ENCODE data around the gene PSMA2.
"Not testable (repeated sequence)": the region's sequence is repeated elsewhere in the genome, so short reads cannot be mapped to it uniquely, and the experiment has no call there.

PSMA2 gene

DNA sequence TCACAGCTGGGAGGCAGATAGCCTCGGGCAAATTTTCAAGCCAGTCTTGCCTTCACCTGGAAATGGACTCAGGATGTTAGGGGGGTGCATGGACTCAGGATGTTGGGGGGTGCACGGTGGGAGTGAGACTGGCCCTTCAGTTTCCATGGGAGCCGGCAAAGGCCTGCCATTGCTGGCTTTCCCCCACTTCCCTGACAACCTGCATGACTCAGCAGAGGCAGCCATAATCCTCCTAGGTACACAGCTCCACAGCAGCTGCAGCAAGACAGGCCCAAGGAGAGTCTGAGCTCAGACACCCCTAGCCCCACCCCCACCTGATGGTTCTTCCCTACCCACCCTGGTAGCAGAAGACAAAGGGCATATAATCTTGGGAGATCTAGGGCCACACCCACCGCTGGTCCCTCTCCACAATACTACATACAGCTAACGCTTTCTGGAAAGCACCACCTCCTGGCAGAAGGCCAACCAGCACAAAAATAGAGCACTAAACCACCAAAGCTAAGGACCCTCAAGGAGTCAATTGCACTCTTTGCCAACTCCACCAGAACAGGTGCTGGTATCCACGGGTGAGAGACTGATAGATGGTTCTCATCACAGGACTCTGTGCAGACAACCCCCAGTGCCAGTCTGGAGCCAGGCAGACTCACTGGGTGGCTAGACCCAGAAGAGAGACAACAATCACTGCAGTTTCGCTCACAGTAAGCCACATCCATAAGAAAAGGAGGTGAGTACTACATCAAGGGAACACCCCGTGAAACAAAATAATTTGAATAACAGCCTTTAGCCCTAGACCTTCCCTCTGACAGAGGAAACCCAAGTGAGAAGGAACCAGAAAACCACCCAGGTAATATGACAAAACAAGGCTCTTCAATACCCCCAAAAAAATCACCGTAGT is 38.4 kb downstream of the PSMA2 start:
- DNase-seq: no peak

DNA sequence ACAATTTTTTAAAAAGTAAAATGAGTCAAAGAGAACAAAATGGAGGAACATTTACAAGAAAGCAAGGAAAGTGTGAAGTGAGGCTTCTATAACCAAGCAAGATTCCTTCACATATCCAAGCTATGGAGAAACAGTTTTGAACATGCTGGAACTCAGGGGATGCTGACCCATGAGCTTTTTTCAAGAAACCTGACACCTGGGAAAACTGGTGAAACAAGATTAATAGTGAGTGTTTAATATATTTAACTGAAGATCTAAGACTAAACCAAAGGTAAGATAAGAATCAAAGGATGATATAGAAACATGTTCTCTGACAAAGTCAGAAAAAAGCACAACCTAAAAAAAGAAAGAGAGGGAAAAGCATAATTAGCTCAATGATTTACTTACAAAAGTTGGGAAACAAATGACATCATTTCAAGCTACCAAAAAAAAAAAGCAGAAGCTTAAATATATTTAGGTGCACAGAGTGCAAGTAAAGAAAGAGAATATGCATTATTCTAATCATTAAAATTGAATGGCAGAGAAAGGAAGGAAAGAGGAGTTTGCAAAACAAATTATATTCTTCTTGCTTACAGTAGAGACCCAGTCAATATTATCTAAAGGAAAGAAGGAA is 45.0 kb downstream of the PSMA2 start:
- DNase-seq: no peak

DNA sequence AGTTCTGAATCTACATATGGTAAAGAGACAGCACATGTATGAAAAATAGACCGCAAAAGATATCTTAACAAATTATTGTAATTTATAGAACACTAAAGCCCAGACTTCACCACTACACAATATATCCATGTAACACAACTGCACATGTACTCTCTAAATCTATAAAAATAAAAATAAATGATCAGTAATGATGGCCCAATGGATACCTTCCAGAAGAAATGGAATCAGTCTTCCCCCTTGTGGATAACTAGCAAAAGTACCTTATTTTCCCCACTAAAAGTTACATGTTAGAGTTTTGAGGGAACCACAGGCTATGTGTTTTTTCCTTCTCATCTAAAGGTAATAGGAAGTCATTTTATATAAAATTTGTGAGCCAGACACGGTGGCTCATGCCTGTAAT is 45.8 kb downstream of the PSMA2 start:
- DNase-seq: no peak

DNA sequence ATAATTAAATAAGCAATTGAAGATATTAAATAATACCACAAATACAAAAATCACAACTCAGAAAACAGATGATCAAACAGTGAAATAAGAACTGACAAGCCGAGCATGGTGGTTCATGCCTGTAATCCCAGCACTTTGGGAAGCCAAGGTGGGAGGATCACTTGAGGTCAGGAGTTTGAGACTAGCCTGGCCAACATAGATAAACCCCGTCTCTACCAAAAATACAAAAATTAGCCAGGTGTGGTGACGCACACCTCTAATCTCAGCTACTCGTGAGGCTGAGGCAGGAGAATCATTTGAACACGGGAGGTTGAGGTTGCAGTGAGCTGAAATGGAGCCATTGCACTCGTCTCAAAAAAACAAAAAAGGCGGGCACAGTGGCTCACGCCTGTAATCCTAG is 46.8 kb downstream of the PSMA2 start:
- DNase-seq: not testable (repeated sequence)

DNA sequence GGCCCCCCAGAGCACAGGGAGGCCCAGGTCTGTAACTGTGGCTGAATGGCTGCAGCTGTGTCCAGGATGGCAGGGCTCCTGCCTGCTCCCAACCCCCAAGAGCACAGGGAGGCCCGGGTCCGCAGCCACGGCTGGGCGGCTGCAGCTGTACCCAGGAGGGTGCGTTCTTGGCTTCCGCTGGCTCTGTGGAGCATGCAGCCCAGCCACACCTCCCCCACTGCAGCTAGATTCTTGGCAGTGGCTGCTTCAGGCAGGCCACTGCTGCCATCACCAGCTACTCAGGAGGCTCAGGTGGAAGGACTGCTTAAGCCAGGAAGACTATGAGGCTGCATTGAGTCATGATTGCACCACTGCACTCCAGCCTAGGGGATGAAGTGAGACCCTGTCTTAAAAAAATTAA is 48.0 kb downstream of the PSMA2 start:
- no peak for DNase-seq

DNA sequence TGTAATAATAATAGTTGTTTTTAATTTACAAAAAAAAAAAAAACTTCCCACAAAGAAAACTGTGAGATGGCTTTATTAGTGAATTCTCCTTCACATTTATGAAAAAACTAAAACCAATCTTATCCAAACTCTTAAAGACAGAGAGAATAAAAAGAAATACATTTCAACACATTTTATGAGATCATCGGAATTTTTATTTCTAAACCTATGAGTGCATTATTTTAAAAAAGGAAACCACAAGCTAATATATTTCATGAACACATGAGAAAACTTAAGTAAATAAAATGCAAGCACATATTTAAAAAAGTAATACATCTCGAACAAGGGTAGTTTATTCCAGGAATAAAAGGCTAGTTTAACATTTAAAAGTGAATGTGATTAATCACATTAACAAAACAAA is 51.6 kb downstream of the PSMA2 start:
- DNase-seq: no peak

DNA sequence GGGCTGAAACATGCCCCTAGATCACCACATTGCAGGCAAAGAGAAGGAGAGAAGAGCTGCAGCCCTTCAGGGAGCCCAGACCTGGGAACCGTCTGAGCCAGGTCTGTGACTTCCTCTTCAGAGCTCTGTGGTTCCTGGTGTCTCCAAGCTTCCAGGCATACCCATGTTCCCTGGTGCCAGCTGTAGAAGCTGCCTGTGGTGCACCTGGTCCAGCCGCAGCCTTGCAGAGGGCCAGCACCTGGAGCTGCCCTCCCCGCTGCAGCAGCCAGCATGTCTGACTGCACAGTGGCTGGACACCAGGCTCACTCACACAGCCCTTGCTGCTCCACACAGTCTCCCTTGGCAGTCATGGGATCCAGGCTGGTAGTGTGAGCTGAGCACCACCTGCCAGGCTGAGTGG is 53.7 kb downstream of the PSMA2 start:
- DNase-seq: no peak

DNA sequence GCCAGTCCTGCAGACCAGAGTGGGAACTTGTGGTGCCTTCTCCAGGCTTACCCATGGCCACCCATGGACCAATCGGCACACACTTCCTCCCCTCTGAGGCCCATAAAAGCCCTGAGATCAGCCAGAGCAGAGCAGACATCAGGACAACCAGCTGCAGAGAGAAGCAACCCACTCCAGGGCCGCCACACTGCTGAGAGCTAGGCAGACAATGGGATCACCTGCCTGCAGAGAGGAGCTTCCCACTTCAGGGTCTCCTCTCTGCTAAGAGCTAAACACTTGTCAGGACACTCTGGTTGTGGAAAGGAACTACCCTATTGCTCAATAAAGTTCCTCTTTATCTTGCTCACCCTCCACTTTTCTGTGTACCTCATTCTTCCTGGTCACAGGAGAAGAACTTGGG is 54.1 kb downstream of the PSMA2 start:
- DNase-seq: no peak

DNA sequence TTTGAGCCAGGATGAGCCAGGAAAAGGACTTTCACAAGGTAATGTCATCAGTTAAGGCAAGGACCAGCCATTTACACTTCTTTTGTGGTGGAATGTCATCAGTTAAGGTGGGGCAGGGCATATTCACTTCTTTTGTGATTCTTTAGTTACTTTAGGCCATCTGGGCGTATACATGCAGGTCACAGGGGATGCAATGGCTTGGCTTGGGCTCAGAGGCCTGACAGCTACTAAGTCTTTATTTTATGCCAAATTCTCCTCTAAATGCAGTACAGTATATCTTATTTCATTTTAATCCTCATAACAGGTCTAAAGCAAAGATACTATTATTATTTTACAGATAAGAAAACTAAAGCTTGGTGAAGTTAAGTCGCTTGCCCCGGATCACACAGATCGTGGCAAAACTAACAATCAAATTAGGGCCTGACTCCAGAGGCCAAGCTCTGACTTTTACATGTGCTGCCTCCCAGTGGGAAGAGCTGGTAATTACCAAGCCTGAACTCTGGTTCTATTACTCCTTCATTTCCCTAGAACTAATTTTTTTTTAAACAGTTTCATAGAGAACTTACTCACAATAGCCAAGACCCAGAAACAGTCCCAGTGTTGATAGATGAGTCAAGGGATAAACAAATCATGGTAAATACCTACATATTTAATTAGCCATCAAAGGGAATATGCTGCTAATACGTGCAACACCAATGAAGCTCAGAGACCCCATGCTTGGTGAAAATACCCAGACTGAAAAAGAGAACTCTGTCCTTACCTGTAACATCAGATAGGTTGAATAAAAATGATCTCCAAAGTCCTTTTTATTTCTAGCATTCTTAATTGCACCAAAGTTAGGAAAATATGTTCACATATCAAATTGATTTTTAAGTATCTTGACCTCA is 55.5 kb downstream of the PSMA2 start:
- peak; percentile 47 for DNase-seq

DNA sequence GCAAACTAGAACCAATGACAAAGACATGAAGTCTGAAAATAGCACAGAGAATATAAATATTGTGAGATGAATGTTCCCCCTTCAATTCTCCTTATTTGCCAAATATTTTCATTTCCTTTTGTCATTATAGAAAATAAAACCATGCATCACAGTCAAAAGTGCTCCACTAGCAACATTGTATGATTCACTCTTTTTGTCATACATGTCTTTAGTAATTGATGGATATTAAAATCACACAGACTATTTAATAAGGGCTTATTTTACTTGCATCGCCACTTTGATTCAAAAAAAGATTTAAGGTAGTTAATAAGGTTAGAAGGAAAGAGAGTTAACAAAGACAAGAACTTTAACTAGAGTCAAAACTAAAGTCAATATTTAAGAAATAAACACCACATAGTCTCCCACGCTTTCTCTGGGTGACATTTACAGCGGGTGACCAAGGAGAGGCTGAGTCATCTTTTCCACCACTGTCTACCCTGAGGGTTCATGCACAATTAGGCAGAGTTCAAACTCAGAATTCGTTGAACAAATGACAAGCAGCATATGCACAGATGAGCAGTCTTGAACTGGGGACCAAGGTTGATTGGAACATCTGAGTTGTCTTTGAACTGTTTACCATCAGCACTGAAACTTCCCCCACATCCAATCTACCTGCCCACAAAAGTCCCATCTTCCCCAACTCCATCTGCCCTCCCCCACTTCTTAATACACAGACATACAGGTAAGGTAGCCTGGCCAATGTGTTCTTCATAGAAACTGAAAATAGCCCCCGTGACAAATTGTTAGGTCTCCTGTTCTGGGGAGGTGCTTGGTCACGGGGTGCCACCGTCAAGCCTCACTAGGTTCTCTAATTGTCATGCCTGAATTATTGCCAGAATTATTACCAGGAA is 62.6 kb downstream of the PSMA2 start:
- no peak for DNase-seq

DNA sequence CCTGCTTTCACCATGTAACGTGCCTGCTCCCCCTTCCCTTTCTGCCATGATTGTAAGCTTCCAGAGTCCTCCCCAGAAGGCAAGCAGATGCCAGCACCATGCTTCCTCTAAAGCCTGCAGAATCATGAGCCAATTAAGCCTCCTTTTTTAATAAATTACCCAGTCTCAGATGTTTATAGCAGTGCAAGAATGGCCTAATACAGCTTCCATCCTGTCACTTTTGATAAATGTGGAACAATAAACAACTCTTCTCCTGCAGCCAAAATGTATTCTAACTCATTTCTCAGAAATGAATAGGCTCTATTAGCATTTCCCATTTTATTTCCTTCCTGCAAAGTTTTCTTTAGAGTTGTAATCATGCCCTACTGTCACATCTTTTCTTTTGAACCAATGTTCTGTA is 63.5 kb downstream of the PSMA2 start:
- no peak for DNase-seq
